OCI-LY1 (cell line): ENCODE results near the gene PPARGC1A.

Experiments used
- H2AFZ ChIP-seq: fragments of 200-600 bp; sonication (generic), shearing (Covaris generic); 2 replicates; pipeline ENCODE4 v1.6.0; 2014; ENCODE audit warnings: antibody characterized with exemption, mild to moderate bottlenecking, low read length
- H3F3A ChIP-seq: fragments of 200-600 bp; sonication (generic), shearing (Covaris generic); 2 replicates; pipeline ENCODE4 v1.6.0; 2014; ENCODE audit warnings: mild to moderate bottlenecking, antibody characterized with exemption, low read length, moderate library complexity; ENCODE audit not compliant: insufficient read depth
- H3K27ac ChIP-seq: fragments of 200-600 bp; sonication (generic); 2 replicates; pipeline ENCODE4 v1.5.1; 2014; ENCODE audit warnings: low read length, mixed run types, mild to moderate bottlenecking, low read depth; ENCODE audit not compliant: poor library complexity, severe bottlenecking
- H3K27me3 ChIP-seq: fragments of 200-600 bp; sonication (generic); 2 replicates; pipeline ENCODE4 v1.6.0; 2014; ENCODE audit warnings: antibody characterized with exemption, mild to moderate bottlenecking, low read length, moderate library complexity; ENCODE audit not compliant: insufficient read depth
- H3K36me3 ChIP-seq: fragments of 200-600 bp; sonication (generic); 2 replicates; pipeline ENCODE4 v1.6.1; 2014; ENCODE audit warnings: mild to moderate bottlenecking, antibody characterized with exemption, low read length, moderate library complexity, mixed read lengths; ENCODE audit not compliant: insufficient read depth
- H3K4me1 ChIP-seq: fragments of 200-600 bp; sonication (generic); 2 replicates; pipeline ENCODE4 v1.5.1; 2014; ENCODE audit warnings: mild to moderate bottlenecking, low read length, moderate library complexity; ENCODE audit not compliant: insufficient read depth, severe bottlenecking
- H3K4me2 ChIP-seq: fragments of 200-600 bp; sonication (generic), shearing (Covaris generic); 2 replicates; pipeline ENCODE4 v1.6.1; 2014; ENCODE audit warnings: low read length
- H3K4me3 ChIP-seq: fragments of 200-600 bp; sonication (generic); 2 replicates; pipeline ENCODE4 v1.5.1; 2014; ENCODE audit warnings: low read length, low read depth, mild to moderate bottlenecking, mixed read lengths; ENCODE audit not compliant: poor library complexity, severe bottlenecking
- H3K79me2 ChIP-seq: fragments of 200-600 bp; shearing (Covaris generic); 2 replicates; pipeline ENCODE4 v1.6.1; 2016; ENCODE audit warnings: mixed run types, low read length, mixed read lengths; ENCODE audit not compliant: insufficient read depth
- H3K9ac ChIP-seq: fragments of 200-600 bp; sonication (generic), shearing (Covaris generic); 2 replicates; pipeline ENCODE4 v1.6.1; 2014; ENCODE audit warnings: mild to moderate bottlenecking, low read length, mixed read lengths
- H3K9me2 ChIP-seq: fragments of 200-600 bp; sonication (generic), shearing (Covaris generic); 2 replicates; pipeline ENCODE4 v1.6.1; 2014; ENCODE audit warnings: low read depth, mild to moderate bottlenecking, low read length, mixed read lengths
- H3K9me3 ChIP-seq: fragments of 200-600 bp; shearing (Covaris generic); 2 replicates; pipeline ENCODE4 v1.6.1; 2014; ENCODE audit warnings: low read length, mixed read lengths
- H4K20me1 ChIP-seq: fragments of 200-600 bp; sonication (generic), shearing (Covaris generic); 2 replicates; pipeline ENCODE4 v1.6.0; 2016; ENCODE audit warnings: mild to moderate bottlenecking, low read length; ENCODE audit not compliant: insufficient read depth
- EZH2 ChIP-seq: fragments of 200-600 bp; sonication (generic), shearing (Covaris generic); IDR thresholded peaks from 2 replicates; pipeline ENCODE4 v1.8.0; 2017; ENCODE audit warnings: borderline replicate concordance, mixed run types, mild to moderate bottlenecking, antibody characterized with exemption, low read length, moderate library complexity, mixed read lengths
- TF ChIP-seq, protein P1 (sequence below): fragments of 200-600 bp; sonication (generic), shearing (Covaris generic); IDR thresholded peaks from 2 replicates; pipeline ENCODE4 v1.5.1; 2017; ENCODE audit warnings: mild to moderate bottlenecking, antibody characterized with exemption, low read length, moderate library complexity, mixed read lengths

PPARGC1A gene

DNA sequence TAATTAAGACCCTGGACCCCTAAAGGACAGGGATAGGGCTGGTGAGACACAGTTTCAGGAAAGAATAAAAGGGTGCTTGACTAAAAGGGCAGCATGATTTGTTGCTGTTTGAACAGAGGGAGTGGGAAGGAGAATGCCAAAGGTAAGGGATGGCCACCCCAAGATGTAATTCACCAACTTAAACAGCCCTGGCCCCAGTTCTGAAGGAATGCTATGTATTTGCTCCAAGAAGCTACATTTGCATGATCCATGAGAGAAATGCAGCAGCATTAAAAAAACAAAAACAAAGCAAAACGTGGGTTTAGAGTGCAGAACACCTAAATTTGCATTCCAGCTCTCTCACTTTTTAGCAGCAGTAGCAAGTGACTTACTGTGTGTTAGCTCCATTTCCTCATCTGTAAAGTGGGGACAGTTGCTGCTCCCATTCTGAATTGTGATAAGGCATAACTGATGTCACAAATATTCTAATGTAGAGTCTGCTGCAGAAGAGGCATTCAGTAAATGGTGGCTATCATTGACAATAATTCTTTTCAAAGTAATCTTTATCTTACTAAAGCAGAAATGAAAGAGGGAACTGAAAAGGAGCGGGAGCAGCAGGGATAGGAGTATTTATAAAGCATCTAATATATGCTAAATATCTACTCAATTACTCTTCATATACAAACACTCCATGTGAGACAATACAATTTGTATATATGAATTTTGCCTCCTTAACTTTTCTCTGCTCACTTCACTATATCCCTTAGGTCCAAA, 115.8 kb downstream of the PPARGC1A start:
- Histone ChIP-seq H3K4me3 (no peak overlapping the region), H3K79me2 (no peaks in the 10 kb centered on the region), H3F3A (no peaks in the 10 kb centered on the region), H3K9me3 (no peaks in the 10 kb centered on the region), H3K4me1 (no peaks in the 10 kb centered on the region), H2AFZ (no peak overlapping the region), H3K36me3 (no peaks in the 10 kb centered on the region), H3K4me2 (no peak overlapping the region), H3K9ac (no peak overlapping the region), H3K27ac (no peak overlapping the region), H3K27me3 (no peaks in the 10 kb centered on the region), H4K20me1 (no peaks in the 10 kb centered on the region), H3K9me2 (no peaks in the 10 kb centered on the region)
- no peak for TF ChIP-seq EZH2
- TF ChIP-seq, protein P1, sequence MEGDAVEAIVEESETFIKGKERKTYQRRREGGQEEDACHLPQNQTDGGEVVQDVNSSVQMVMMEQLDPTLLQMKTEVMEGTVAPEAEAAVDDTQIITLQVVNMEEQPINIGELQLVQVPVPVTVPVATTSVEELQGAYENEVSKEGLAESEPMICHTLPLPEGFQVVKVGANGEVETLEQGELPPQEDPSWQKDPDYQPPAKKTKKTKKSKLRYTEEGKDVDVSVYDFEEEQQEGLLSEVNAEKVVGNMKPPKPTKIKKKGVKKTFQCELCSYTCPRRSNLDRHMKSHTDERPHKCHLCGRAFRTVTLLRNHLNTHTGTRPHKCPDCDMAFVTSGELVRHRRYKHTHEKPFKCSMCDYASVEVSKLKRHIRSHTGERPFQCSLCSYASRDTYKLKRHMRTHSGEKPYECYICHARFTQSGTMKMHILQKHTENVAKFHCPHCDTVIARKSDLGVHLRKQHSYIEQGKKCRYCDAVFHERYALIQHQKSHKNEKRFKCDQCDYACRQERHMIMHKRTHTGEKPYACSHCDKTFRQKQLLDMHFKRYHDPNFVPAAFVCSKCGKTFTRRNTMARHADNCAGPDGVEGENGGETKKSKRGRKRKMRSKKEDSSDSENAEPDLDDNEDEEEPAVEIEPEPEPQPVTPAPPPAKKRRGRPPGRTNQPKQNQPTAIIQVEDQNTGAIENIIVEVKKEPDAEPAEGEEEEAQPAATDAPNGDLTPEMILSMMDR = no peak

DNA sequence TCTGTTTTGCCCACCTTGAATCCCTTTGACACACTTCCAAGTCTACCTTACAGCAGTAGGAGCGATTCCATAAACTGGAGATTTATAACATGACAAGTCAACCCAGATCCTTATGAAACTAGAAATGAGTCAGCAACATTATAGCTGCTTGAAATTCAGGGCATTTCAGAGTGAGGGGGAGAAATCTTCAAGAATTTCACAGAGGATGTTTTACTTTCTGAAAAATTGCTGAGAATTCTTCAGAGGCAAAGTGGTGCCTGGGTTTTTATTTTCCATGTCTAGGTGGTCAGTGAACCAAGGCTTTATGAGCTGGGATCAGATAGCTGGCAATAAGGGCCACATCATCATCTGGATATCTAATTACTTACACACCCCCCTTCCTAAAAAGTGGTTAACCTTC, 119.8 kb downstream of the PPARGC1A start:
- Histone ChIP-seq H3K4me2 (no peak overlapping the region), H3K36me3 (no peaks in the 10 kb centered on the region), H3K79me2 (no peaks in the 10 kb centered on the region), H2AFZ (no peak overlapping the region), H3K9ac (no peak overlapping the region), H3K4me1 (no peaks in the 10 kb centered on the region), H3K4me3 (no peak overlapping the region), H3K27ac (no peak overlapping the region), H3F3A (no peaks in the 10 kb centered on the region), H3K9me2 (no peaks in the 10 kb centered on the region), H4K20me1 (no peaks in the 10 kb centered on the region), H3K9me3 (no peaks in the 10 kb centered on the region), H3K27me3 (no peaks in the 10 kb centered on the region)
- TF ChIP-seq EZH2 = no peak
- TF ChIP-seq, protein P1 = no peak

DNA sequence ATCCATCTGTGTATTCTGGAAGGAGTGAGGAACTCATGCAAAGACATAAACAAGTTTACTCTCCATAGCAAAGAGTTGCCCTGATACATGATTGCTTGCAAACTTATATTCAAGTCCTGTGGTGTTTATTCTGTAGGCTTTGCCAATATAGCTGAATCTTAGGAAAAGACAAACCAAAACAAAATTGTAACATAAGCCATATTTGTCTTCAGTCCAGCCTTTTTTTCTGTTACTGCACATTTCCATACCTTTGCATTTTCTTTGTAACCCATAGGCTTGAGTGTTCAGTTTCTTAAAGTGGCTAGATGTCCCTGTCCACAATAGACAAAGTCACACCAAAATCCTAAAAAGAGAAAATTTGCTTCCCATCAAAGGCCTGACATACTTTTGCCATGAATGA, 120.4 kb downstream of the PPARGC1A start:
- no peaks in the 10 kb centered on the region for H3K27me3 ChIP-seq
- no peak overlapping the region for H3K4me3 ChIP-seq
- H3K36me3 ChIP-seq = no peaks in the 10 kb centered on the region
- H3K9ac ChIP-seq = no peak overlapping the region
- H3K4me2 ChIP-seq = no peak overlapping the region
- no peak overlapping the region for H2AFZ ChIP-seq
- H3K9me3 ChIP-seq = no peaks in the 10 kb centered on the region
- H3K27ac ChIP-seq = no peak overlapping the region
- no peaks in the 10 kb centered on the region for H3F3A ChIP-seq
- H3K4me1 ChIP-seq = no peaks in the 10 kb centered on the region
- H4K20me1 ChIP-seq = no peaks in the 10 kb centered on the region
- no peaks in the 10 kb centered on the region for H3K79me2 ChIP-seq
- H3K9me2 ChIP-seq = no peaks in the 10 kb centered on the region
- no peak for TF ChIP-seq EZH2
- TF ChIP-seq, protein P1 = no peak
